GM18520 (cell line): Measurements from ENCODE around the gene PRKN.

Experiments used
- ATAC-seq: cut with Tn5 transposase; IDR thresholded peaks from one replicate; pipeline ENCODE4 v1.9.1; 2021; ENCODE audit not compliant: unreplicated experiment

PRKN gene

GRCh38 chr6:162331911-162332310 lies 395.7 kb downstream of the PRKN start:
- ATAC-seq = no peak

GRCh38 chr6:162325826-162326225 lies 401.7 kb downstream of the PRKN start:
- no peak for ATAC-seq

GRCh38 chr6:162325051-162325450 lies 402.5 kb downstream of the PRKN start:
- no peak for ATAC-seq

GRCh38 chr6:162315291-162315690 lies 412.3 kb downstream of the PRKN start:
- no peak for ATAC-seq

DNA sequence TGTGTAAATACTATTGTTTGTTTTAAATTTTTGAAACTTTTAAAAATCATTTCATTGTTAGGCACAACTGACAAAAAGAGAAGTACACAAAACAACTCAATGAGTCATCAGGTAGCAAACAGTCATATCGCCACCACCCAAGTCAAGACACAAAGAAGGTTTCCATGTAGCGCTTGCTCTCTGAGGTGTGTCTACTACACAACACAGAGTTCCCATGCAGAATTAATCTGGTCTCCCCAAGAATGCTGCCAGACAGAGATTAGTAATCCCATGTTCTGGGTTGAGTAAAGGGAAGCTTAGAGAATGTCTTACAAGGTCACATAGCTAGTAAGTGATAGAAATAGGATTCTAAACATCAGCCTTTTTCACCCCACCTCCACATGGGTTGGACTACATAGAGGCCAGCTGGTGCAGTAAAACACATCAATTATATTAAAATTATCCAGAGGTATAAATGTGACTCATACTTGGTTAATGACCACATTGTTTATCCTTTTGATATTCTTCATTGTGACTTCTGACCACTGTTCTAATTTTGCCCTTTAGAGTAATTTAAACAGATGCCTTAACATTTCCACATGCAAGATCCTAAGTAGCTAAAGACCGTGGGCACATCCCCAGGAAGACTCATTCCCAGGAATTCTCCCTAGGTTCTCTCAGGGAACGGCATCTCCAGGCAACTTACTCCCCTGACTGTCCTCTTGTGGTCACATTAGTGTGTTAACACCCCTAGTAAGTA lies 413.5 kb downstream of the PRKN start:
- ATAC-seq = no peak

- ATAC-seq = no peak
Measured at GRCh38 chr6:162307865-162308264, 419.7 kb downstream of the PRKN start.

DNA sequence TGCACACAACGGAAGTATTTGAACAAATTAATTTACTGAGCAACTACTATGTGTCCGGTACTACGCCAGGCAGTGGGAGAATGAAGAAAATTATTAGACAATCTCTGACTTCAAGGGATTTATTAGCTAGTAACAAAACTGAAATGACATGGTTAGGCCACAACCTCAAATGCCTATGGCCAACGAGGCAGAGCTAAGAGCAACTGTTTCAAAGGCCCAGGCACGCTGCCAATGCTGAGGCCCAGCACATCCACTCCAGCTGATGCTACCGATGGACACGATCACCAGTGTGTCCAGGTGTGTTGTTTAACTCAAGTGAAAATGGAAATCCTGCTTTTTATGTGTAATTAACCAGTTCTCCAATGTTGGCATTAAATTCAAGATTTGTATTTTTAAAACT lies 420.9 kb downstream of the PRKN start:
- no peak for ATAC-seq

- ATAC-seq = no peak
Measured at GRCh38 chr6:162301128-162301527, 426.4 kb downstream of the PRKN start.

- no peak for ATAC-seq
Measured at GRCh38 chr6:162294029-162294428, 433.5 kb downstream of the PRKN start.

GRCh38 chr6:162292915-162293314 lies 434.7 kb downstream of the PRKN start:
- ATAC-seq = no peak

GRCh38 chr6:162290846-162291465 lies 436.6 kb downstream of the PRKN start:
- no peak for ATAC-seq

DNA sequence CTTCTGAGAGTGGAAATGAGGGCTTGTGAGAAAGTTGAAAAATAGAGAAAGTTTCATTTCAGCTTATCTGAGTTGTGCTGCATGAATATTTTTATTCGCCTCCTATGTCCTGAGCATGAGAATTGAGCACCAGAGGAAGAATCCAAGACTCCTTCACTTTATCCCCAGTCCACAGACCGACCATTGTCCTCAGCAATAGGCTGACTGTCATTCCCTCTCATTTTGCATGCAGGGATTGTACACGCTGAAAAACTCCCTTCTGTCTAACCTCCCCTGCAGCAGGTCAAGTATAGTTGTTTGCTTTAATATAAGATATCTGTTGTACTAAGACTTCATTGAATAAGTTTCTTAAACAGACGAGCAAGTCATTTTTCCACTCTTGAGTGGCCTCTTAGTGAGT lies 437.6 kb downstream of the PRKN start:
- no peak for ATAC-seq

GRCh38 chr6:162273986-162274385 lies 453.6 kb downstream of the PRKN start:
- no peak for ATAC-seq

DNA sequence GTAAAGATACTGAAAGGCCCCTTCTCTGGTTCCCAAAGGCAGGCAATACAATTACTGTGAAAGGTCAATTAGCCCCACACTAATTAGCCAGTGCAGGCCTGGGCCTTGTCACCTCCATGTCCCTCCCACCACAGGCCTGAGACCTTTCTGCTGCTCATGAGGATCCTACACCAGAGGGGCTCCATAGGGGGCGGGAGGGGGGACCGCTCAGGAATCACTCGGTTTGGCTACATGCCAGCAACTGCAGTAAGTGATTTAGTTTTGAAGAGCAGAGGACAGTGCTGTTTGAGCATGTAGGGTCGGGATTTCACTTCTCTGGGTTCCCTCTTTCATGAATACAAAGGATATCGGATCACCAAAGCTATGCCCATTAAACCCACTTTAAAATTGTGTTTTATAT lies 455.6 kb downstream of the PRKN start:
- no peak for ATAC-seq

GRCh38 chr6:162270966-162271365 lies 456.6 kb downstream of the PRKN start:
- no peak for ATAC-seq

DNA sequence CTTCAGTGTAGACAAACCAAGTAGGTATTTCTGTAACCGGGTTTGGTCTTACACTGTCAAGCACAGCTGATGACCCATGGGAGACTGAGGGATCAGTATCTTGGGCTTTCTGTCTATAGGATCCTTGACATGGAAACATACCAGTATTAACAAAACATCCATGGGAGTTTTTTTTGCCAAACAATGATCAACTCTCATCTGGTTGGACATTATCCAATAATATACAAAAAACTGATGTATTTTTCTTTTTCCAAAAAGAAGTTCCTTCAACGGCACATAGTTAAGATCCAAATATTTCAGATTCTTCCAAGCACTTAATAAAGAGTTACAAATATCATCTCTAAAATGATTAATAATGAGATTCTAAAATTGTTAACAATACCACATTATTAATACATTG lies 459.9 kb downstream of the PRKN start:
- ATAC-seq = no peak

DNA sequence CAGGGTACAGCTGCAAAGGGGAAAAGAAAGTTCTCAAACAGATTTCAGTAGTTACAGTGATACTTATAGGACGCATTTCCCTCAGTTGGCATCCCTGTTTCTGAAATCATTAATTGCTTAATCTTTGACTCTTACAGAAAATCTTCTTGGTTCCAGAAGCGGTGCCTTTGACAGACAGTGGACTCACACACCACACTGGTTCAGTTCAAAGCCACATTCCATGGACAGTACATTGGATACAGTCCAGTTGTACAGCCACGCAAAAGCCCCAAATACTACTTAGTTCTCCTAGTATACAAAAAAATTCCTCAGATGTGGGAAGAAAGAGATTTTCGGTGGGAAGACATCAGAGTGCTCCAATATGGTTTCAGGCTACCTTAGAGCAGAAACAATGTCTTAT lies 460.4 kb downstream of the PRKN start:
- no peak for ATAC-seq

DNA sequence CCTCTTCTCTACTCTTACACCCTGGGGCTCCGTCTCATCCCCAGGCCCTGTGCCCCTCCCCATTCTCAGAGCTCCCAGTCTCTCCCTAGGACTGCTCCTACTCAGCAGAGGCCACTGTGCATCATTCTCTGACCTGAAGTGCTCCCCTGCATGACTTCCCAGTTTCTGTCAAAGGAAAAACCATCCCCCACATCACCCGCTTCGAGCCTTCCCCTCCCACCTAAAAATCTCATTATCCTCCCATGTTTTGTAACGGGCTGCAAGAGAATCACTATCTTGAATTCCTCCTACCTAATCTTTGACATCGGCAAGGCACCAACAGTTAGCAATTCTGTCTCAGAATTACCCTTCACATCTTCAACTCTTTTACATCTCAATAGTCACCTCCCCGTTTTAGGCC lies 463.0 kb downstream of the PRKN start:
- no peak for ATAC-seq

DNA sequence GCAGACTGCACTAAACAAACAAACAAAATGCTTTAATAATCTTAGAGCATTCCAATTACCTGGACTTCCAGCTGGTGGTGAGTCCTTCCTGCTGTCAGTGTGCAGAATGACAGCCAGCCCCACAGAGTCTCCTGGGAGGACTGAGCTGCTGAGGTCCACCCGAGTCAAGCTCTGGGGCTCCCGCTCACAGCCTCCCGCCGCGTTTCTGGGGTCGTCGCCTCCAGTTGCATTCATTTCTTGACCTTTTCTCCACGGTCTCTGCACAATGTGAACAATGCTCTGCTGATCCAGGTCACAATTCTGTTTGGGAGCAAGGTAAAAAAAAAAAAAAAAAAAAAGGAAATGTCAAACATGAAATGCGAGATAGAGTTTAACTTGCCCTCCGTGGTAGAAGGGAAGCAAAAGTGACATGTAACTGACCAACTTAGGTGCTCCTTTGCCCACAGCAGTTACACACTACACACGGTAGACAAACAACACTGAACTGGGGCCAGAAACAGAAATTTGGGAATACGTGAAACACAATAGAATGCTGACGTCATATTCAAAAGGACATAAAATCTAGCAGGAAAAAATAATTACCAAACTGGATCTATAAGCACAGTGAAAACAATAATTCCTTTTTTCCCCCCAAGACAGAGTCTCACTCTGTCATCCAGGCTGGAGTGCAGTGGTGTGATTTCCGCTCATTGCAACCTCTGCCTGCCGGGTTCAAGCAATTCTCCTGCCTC lies 464.9 kb downstream of the PRKN start:
- ATAC-seq = no peak

DNA sequence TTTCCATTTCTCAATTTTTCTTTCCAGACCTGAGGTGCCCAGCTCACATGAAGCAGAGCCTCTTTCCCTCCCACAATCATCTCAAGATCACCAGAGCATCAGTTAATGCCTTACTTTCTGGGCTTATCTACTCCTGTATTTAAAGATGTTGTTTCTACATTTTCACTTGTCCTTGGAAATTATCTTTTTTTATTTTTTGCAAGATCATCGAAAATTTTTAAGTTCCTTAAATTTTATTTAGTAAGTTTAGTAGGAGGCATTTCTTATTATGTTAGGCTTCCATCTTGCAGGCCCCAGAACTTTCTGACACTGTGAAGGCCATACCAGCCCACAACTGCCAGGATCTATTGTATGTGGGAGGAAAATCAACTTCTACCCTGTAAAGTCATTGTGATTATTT lies 466.0 kb downstream of the PRKN start:
- ATAC-seq = no peak

DNA sequence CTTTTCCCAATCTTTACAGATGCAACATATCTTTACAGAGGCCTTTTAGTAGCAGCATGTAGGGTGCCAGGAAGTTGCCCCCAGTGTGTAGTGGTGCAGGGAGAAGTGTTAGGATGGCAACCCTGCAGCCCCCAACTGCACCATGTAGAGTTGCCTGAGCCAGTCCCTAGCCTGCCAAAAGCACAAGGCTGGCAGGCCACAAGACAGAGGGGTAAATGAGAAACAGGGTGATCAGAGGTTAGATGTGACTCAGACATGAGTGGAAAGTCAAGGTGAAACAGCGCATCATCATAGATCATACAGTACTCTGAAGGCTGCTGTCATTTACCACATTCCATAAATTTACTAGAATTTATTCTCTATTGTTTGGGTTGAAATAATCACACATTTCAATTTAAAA lies 467.5 kb downstream of the PRKN start:
- no peak for ATAC-seq

DNA sequence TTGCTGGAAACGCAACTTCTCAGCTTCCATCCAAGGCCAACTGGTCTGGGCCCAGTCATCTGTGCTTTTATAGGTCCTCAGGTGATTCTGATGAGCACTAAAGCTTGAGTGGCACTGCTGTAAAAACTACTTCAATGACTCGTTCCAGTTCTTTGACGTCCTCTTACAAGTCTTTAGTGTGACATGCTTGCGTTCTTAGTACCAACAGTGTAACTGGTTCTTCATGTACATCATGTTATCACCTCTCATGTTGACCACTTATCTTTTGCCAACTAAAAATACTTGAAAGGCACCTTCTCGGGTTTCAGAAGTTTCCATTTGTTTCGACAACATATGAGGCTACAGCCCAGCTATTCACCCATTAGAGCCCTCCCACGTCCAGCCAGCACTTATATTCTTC lies 468.9 kb downstream of the PRKN start:
- ATAC-seq = no peak
